Fibroblast of villous mesenchyme (primary cell): ENCODE results near the gene TCP11L1. TPM values are rescaled to one million over a fixed set of nuclear protein-coding genes. Genes with fewer than 3 reads are reported as not detected.
"Not testable (repeated sequence)": the region's sequence is repeated elsewhere in the genome, so short reads cannot be mapped to it uniquely, and the experiment has no call there.

ENCODE experiments used
- DNase-seq: peaks from one replicate; pipeline ENCODE4 v3.0.0-alpha.2; 2010; ENCODE audit warnings: low read depth
- H3K4me3 ChIP-seq: 2 replicates; pipeline ENCODE4 v1.5.1; 2011; ENCODE audit warnings: low read depth, mild to moderate bottlenecking, low read length
- CTCF ChIP-seq: IDR thresholded peaks from 2 replicates; pipeline ENCODE4 v1.5.1; 2012; ENCODE audit warnings: low read depth, mild to moderate bottlenecking, low read length; ENCODE audit not compliant: insufficient read depth
- total RNA-seq: library from RNA; depleted of rRNA; stranded (reverse); fragments of >200 nt; gene quantifications from 2 replicates; pipeline ENCODE4 v1.2.3, GENCODE V29; 2012

The TCP11L1 gene
- total RNA-seq, 1 donor = 37.1 TPM

GRCh38 chr11:33043221-33043830, 4.0 kb downstream of the TCP11L1 start:
- no peak for DNase-seq
- no peak overlapping the region for H3K4me3 ChIP-seq
- no peak for TF ChIP-seq CTCF

- H3K4me3 ChIP-seq = no peak overlapping the region
- DNase-seq = no peak
- no peak for TF ChIP-seq CTCF
Measured at GRCh38 chr11:33044285-33044756, 4.9 kb downstream of the TCP11L1 start.

GRCh38 chr11:33045551-33046255, 6.3 kb downstream of the TCP11L1 start:
- no peak for TF ChIP-seq CTCF
- DNase-seq = no peak

GRCh38 chr11:33048701-33049100, 9.3 kb downstream of the TCP11L1 start:
- H3K4me3 ChIP-seq, DNase-seq: not testable (repeated sequence)

More at GRCh38 chr11:33045551-33046255, 6.3 kb downstream of the TCP11L1 start:
- H3K4me3 ChIP-seq = no peak overlapping the region

GRCh38 chr11:33049565-33050408, 10.4 kb downstream of the TCP11L1 start:
- H3K4me3 ChIP-seq, DNase-seq: not testable (repeated sequence)

- no peak overlapping the region for H3K4me3 ChIP-seq
- DNase-seq = no peak
- TF ChIP-seq CTCF = no peak
Measured at GRCh38 chr11:33052231-33052630, 12.9 kb downstream of the TCP11L1 start.

GRCh38 chr11:33055375-33055774, 16.0 kb downstream of the TCP11L1 start:
- no peak overlapping the region for H3K4me3 ChIP-seq
- TF ChIP-seq CTCF = no peak
- DNase-seq = no peak
